HG03139 (cell line): Measurements from ENCODE around the gene ZNF202.

ENCODE experiments used
- ATAC-seq: cut with Tn5 transposase; IDR thresholded peaks from one replicate; pipeline ENCODE4 v1.9.1; 2021; ENCODE audit not compliant: unreplicated experiment

ZNF202 gene

DNA sequence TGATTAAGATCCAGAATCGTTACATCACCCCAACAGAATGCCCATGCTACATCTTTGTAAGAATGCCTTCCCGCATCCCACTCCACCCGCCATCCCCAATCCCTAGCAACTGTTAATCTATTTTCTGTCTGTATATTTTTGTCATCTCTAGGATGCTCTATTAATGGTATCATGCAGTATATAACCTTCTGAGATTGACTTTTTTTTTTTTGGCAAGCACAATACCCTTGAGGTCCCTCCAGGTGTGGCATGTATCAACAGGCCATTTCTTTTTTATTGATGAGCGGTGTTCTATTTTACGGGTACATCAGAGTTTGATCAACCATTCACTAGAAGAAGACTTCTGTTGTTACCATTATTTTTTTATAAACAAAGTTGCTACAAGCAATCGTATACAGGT lies 56.9 kb downstream of the ZNF202 start:
- ATAC-seq: no peak

GRCh38 chr11:123683428-123684170 lies 57.9 kb downstream of the ZNF202 start:
- no peak for ATAC-seq

DNA sequence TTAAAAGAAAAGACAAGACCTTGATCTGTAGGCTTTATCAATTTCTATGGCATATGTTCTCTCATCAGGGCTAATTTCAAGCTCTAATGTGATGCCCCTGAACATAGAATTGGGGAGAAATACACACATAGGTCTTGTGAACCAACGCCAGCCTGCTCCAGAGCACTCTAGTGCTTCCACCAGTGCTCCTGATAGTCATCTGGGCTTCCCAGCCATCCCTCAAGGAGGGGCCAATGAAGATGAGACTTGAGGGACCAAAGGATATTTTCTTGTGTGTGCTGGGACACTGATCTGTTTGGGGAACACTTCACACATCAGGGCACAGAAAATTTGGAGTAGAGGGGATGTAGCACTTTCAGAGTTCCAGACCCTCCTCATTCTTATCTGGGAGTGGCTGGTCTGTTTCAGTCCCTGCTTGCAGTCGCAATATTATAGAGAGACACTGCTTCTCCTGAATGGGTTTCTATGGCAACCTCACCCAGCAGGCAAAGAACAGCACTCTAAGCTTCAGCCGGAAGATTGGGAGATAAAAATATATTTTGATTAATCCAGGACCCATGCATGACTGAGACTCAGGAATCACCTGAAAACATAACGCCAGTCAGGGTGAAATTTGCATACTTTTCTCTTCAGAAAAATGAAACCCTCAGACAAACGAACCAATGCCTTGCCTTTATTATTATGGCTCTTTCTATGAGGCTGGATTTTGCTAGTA lies 58.6 kb downstream of the ZNF202 start:
- no peak for ATAC-seq

DNA sequence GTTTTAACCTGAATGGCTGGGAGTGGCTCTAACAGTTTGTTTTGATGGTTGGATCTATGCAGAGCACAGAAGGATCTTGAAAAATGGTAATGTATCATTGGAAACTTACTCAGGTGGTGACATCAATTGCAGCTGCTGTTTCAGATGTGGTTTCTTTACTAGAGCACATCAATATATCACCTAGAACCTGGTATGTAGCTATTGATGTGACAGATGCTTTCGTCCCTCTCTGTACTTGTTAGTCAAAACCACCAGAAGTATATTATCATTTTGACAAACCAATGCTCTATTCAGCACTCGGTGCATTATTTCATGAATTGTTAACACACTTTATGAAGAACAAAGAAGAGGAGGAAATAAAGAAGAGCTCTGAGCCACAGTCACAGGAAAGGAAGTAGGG lies 60.4 kb downstream of the ZNF202 start:
- no peak for ATAC-seq

DNA sequence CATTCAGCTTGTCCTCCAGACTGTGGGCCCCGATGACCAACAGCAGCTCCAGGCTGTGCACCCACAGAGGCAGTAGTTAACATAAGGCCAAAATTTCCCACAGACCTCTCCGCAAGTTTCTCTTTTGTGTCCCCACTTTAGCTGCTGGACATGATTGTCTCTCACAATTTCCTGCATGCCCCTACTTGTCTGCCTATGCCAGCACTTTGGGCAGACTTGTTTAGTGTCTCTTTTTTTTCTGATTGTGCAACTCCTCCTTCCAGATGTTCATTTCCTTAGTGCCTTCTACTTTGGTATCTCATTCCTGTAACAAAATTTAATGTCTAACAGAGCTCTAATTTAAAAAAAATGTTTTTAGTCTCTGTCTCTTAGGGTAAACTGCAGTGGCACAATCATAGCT lies 63.2 kb downstream of the ZNF202 start:
- no peak for ATAC-seq

DNA sequence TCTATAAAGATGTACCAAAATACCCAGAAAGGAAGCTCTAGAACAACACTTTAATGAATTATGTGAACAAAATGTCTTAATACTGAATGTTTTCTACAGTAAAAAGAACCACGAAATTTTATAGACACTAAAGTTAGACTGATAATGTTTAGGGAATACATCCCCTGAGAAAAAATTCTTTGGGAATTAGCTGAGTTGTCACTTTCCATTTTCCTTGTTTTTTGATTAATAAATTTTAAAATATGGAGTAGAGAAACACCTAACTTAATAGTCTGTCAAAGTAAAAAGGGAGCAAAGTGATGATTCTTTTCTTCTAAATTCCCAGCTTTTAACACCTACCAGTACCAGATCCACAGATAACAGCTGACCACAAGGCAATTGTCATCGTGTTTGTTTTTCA lies 64.0 kb downstream of the ZNF202 start:
- ATAC-seq: no peak

DNA sequence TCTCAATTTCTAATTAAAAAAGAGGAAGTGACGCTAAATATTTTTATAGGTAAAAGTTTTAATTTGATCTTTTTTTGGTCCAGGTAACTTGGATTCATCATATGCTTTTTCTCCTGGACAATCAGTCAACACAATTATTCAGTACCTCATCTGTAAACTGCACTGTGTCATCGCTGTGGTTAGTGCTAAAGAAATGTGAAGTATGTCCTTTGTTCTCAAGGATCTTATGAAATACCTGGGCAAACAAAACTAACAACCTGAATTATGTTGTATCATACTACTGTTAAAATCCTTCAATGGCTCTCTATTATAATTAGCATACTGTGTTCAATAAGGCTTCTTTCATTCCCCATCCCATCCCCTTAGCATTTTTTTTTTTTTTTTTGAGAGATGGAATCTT lies 67.2 kb downstream of the ZNF202 start:
- ATAC-seq: no peak
